GM12873 (cell line): Measurements from ENCODE around the gene GFAP.

ENCODE experiments used
- CTCF ChIP-seq: IDR thresholded peaks from 2 replicates; pipeline ENCODE4 v1.5.1; 2012; ENCODE audit warnings: low read depth, mild to moderate bottlenecking, moderate library complexity, low read length, control low read depth; ENCODE audit not compliant: insufficient read depth; ENCODE audit errors: missing control alignments

GFAP gene

DNA sequence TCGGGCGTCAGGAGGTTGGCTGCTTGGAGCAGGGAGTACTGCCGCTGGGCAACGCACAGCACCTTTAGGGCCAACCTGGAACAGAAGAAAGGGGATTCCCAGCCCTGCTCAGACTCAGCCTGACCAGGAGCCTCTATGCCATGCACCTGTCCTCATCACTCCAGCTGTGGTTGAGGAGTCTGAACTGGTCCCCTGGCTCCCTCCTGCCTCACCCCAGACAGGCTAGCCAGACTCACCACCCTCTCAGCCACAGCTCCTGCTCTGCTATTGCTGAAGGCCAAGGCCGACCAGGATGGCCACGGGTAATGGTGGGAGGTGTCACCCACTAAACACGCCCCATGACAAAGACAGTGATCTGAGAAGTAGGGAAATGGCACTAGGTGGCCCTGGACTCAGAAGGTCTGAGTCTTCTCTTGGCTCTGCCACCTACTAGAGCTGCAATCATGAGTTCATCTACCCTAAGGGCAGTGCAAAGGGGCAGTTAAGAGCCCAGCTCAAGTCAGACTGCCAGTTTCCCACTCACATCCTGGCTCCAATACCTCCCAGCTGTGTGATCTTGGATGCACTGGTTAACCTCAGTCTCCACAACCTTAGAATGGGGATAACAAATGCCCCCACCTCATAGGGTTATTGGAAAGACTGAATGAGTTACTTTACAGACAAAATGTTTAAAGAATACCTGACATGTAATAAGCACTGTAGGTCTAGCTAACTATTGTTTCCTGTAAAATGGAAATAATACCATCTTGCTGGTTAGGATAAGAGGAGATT, 13.8 kb upstream of the GFAP start:
- no peak for TF ChIP-seq CTCF

DNA sequence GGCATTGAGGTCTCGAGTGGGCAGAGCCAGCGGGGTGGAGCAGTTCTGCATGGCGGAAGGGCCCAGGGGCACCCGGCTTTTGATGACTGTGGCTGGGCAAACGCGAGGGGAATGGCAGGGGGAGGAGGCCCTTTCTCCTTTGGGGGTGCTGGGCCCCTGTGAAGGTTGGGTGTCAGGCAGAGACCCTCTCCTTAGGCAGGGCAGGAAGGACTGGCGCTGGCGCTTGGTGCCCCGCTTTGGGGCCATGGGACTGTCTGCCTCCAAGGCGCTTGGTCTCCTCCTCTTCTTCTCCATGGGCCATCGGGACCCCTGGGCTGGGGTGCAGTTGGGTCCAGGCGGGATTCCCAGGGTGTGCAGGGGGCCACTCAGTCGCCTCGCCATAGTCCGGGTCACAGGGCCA, 12.8 kb upstream of the GFAP start:
- no peak for TF ChIP-seq CTCF

- no peak for TF ChIP-seq CTCF
These were observed 12.4 kb upstream of the GFAP start for GRCh38 chr17:44927696-44928095.

DNA sequence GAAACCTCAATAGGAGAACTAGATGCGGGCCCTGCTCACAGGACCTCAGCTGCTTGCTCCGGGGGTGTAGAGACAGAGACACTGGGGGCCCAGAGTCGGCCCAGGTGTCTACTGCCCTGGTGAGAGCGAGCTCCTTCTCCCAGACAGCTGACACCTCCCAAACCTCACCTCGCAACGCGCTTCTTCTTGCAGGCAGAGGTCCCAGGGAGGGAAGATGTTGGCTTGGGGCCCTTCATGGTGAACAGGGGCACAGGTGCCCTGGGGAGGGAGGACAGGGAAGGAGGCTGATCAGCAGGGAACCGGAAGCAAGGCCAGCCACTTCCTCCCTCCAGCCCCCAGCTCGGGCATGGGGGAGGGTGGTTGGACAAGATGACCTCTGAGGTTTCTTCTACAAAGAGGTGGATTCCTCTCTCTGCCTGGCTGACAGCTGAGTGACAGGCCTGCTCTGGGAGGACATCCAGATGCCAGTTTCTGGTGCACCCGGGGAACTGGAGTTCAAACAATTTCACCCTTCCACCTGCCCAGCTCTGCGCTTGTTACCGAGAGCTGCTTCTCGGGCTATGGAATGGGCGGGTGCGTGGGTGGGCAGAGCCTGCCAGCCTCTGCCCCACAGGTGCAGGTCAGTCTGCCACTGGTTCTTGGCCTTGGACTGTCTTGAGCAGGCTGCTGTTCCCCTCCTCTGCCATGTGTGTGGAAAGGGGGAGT, 11.7 kb upstream of the GFAP start:
- TF ChIP-seq CTCF = no peak

- no peak for TF ChIP-seq CTCF
These were observed 10.7 kb upstream of the GFAP start for GRCh38 chr17:44925731-44926697.

GRCh38 chr17:44924107-44924544, 8.8 kb upstream of the GFAP start:
- no peak for TF ChIP-seq CTCF
